ENCODE measurements around the gene SLC66A2. TPM values are rescaled to one million over a fixed set of nuclear protein-coding genes. Genes with fewer than 3 reads are reported as not detected.

SLC66A2 gene
- total RNA-seq, 1 donor from 2014 or later, result 30.5 TPM

DNA sequence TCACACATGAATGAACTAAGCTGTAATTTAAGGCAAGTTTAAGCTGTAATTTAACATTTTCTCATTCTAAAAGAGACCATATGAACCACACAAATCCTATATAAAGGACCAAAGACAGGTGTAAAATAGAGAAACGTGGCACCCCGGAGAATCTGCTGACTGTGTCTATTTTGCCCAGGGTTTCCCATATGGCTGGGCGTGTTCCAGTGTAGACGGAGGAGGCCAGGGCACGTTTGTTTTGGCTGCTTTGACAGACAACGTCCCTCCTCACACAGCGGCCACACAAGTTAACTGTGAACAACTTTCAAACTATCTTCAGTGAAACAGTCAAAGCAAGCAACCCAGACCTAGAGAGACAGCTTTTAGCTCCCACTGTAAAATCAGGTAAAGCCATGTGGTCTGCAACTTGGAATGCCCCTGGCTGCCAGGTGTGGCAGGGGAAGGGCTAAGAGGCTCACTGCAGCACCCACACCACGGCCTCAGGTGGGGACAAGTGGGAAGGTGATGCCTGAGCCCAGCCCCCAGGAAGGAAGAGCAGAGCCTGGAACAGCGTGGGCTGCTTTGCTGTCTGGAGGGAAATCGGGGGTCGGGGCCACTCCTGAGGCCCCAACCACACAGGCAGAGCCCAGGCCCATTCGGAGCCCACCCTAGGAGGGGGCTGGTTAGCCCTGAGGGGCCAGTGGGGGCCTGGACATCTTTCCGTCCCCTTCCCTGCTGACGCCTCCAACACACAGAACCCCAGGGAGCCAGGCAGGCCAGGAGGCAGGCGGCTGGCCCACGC lies 40.7 kb downstream of the SLC66A2 start:
- Histone ChIP-seq H3K36me3 (ENCODE audit: control insufficient read depth, insufficient read depth, low read length) (no peaks in the 10 kb centered on the region), H3K4me3 (ENCODE audit: low read depth, low read length) (no peak overlapping the region), H3K27me3 (ENCODE audit: control insufficient read depth, insufficient read depth, low read length) (no peaks in the 10 kb centered on the region)
- TF ChIP-seq, protein P1, sequence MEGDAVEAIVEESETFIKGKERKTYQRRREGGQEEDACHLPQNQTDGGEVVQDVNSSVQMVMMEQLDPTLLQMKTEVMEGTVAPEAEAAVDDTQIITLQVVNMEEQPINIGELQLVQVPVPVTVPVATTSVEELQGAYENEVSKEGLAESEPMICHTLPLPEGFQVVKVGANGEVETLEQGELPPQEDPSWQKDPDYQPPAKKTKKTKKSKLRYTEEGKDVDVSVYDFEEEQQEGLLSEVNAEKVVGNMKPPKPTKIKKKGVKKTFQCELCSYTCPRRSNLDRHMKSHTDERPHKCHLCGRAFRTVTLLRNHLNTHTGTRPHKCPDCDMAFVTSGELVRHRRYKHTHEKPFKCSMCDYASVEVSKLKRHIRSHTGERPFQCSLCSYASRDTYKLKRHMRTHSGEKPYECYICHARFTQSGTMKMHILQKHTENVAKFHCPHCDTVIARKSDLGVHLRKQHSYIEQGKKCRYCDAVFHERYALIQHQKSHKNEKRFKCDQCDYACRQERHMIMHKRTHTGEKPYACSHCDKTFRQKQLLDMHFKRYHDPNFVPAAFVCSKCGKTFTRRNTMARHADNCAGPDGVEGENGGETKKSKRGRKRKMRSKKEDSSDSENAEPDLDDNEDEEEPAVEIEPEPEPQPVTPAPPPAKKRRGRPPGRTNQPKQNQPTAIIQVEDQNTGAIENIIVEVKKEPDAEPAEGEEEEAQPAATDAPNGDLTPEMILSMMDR (IDR thresholded peaks at IDR 0.05; ENCODE audit: insufficient read depth, low read length, poor library complexity, severe bottlenecking), result no peak
- no peak for DNase-seq (ENCODE audit: low read depth)

DNA sequence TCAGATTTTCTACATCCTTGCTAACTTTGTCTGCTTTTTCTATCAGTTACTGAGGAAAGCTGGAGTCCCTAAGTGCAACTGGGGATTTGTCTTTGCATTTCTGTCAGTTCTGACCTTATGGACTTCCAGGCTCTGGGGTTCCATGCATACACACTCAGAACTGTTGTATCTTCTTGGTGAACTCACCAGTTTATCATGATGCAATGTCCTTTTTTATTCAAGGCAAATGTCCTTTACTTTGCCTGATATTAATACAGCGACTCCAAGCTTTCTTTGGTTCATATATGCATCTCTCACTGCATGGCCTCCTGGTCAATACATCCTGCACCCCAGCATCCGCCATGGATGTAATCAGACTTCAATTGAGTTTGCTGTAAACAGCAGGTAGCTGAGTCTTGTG lies 44.7 kb downstream of the SLC66A2 start:
- Histone ChIP-seq H3K4me3 (ENCODE audit: low read depth, low read length) (no peak overlapping the region), H3K27me3 (ENCODE audit: control insufficient read depth, insufficient read depth, low read length) (no peaks in the 10 kb centered on the region), H3K36me3 (ENCODE audit: control insufficient read depth, insufficient read depth, low read length) (no peaks in the 10 kb centered on the region)
- no peak for DNase-seq (ENCODE audit: low read depth)
- TF ChIP-seq, protein P1 (IDR thresholded peaks at IDR 0.05; ENCODE audit: insufficient read depth, low read length, poor library complexity, severe bottlenecking), result no peak

DNA sequence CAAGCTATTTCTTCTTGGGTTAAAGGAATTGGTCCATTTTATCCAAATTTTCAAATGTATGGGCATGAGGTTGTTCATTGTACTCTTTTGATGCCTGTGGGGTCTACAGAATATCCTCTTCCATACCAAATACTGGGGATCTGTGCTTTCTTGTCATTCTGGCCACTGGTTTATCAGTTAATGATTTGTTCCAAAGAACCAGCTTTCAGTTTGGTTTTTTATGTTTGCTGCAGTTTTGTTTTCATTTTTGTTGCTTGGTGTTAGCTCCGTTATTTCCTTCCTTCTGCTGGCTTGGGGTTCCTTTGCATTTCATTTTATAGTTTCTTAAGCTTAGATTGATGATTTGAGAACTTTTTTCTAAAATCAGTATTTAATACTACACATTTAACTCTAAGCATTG lies 45.5 kb downstream of the SLC66A2 start:
- DNase-seq (ENCODE audit: low read depth), result no peak
- TF ChIP-seq, protein P1 (IDR thresholded peaks at IDR 0.05; ENCODE audit: insufficient read depth, low read length, poor library complexity, severe bottlenecking), result no peak
- Histone ChIP-seq H3K4me3 (ENCODE audit: low read depth, low read length) (no peak overlapping the region), H3K27me3 (ENCODE audit: control insufficient read depth, insufficient read depth, low read length) (no peaks in the 10 kb centered on the region), H3K36me3 (ENCODE audit: control insufficient read depth, insufficient read depth, low read length) (no peaks in the 10 kb centered on the region)

DNA sequence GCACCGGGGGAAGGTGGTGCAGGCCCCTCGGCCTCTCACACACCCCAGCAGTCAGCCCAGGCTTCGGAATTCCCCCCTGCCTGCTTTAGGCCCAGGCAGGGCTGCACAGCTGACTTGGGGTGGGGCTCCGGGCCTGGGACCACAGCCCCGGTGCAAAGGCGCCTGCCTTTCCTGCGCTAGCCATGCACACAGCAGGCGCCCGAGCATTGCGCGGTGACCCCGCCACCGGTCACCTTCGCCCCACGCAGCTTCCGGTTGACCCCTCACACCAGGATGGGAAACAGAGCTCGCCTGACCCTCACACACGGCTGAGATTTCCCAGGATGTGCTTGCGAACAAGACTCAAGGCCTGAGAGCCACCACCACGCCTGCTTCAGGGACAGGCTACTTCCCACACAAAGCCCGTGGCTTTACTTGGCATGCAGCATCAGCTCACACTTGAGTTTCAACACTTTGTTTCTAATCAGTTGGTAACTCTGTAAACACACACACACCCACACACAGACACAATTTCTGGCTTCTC lies 46.0 kb downstream of the SLC66A2 start:
- H3K36me3 ChIP-seq (ENCODE audit: control insufficient read depth, insufficient read depth, low read length), result no peaks in the 10 kb centered on the region
- TF ChIP-seq, protein P1 (IDR thresholded peaks at IDR 0.05; ENCODE audit: insufficient read depth, low read length, poor library complexity, severe bottlenecking), result no peak
- H3K27me3 ChIP-seq (ENCODE audit: control insufficient read depth, insufficient read depth, low read length), result no peaks in the 10 kb centered on the region
- no peak for DNase-seq (ENCODE audit: low read depth)
- no peak overlapping the region for H3K4me3 ChIP-seq (ENCODE audit: low read depth, low read length)

DNA sequence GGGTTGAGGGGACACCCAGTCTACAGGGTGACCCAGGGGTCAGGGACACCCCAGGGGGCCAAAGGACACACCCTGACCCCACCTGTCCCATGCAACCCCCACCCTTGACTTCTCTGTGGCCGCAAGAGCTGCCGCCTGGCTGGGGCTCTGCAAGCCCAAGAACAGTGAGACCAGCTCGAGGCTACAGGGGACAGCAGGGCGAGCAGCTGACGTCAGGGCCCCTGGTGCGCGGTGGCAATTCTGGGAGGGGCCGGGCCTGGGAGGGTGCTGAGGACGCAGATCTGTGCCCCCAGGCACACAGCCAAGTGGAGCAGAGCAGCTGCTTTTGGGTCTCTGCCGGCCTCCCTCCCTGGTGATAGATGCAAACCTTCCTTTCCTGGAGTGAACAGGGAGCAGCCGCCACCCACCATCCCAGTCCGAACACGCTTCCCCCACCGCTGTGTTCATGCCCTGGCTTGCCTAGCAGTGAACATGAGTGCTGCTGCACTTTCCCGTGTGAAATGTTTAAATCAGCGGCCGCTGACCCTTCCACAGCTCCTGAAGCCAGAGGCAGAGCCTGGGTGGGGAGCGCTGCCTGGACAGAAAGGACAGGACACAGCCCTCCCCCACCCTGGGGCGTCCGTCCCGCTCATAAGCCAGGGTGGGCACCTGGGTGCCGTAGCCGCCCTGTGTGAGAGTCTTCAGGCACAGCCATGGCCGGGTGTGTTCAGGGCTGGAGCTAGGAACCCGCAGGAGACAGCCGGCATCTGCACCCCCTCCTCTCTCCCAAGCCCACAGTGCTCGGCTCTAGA lies 46.9 kb downstream of the SLC66A2 start:
- no peak for DNase-seq (ENCODE audit: low read depth)
- Histone ChIP-seq H3K4me3 (ENCODE audit: low read depth, low read length) (no peak overlapping the region), H3K27me3 (ENCODE audit: control insufficient read depth, insufficient read depth, low read length) (no peaks in the 10 kb centered on the region), H3K36me3 (ENCODE audit: control insufficient read depth, insufficient read depth, low read length) (no peaks in the 10 kb centered on the region)
- TF ChIP-seq, protein P1 (IDR thresholded peaks at IDR 0.05; ENCODE audit: insufficient read depth, low read length, poor library complexity, severe bottlenecking), result no peak
